HCT116 (cell line): ENCODE measurements around the gene IGF2. TPM values are rescaled to one million over a fixed set of nuclear protein-coding genes. Genes with fewer than 3 reads are reported as not detected.
A peak's percentile ranks its signal among the peaks of the same experiment; 100 is the strongest.

ENCODE experiments used
- ATAC-seq: fragments of 200-7000 bp; cut with Tn5 transposase; 2 replicates; pipeline ENCODE4 v1.9.1; 2020; ENCODE audit warnings: mild to moderate bottlenecking, moderate library complexity
- BruUV-seq: library from RNA; stranded (reverse); fragments of 400-500 nt; replicated peaks from 2 replicates; lab custom pipeline; 2021; lab: Mats Ljungman, UMichigan
- CTCF ChIA-PET: fragments of 300-600 bp; sonication (Branson Sonifier 250); formaldehyde crosslinking; loops from one replicate; lab custom pipeline; 2021; ENCODE audit warnings: antibody characterized with exemption; lab: Charles Lee
- POLR2A ChIA-PET: fragments of 300-600, 350-600 bp; sonication (Branson Sonifier 250); formaldehyde crosslinking; loops from one replicate; lab custom pipeline; 2021; ENCODE audit warnings: antibody characterized with exemption; lab: Charles Lee
- RAD21 ChIA-PET, 2 experiments: fragments of 300-600 bp; sonication (Branson Sonifier 250); formaldehyde crosslinking; loops; one replicate each; lab custom pipeline; 2023; ENCODE audit warnings: low total read pairs in 2 of 2; ENCODE audit not compliant: uncharacterized antibody in 2 of 2, unreplicated experiment in 2 of 2, low non-redundant PET in 1 of 2; lab: Charles Lee
- DNase-seq: peaks from one replicate; pipeline ENCODE4 v3.0.0-alpha.2; 2010; ENCODE audit warnings: low read depth, low spot score
- H2AFZ ChIP-seq: fragments of 200-600 bp; shearing (Covaris generic), sonication (generic); 2 replicates; pipeline ENCODE4 v1.6.1; 2017; ENCODE audit warnings: low read depth, mixed run types, mixed read lengths, antibody characterized with exemption, low read length; ENCODE audit not compliant: poor library complexity, severe bottlenecking
- H3K27ac ChIP-seq: 2 replicates; pipeline ENCODE4 v1.5.1; 2012; ENCODE audit warnings: low read depth, low read length
- H3K27me3 ChIP-seq: fragments of 200-600 bp; sonication (generic); 2 replicates; pipeline ENCODE4 v1.6.1; 2016; ENCODE audit warnings: mixed run types, low read length, mixed read lengths; ENCODE audit not compliant: insufficient read depth
- H3K36me3 ChIP-seq, 2 experiments: fragments of 200-500 bp in 1 of 2; fragments of 200-600 bp in 1 of 2; sonication (Bioruptor generic) in 1 of 2; sonication (generic) in 1 of 2; 2 replicates each; pipeline versions ENCODE4 v1.5.1 to v1.6.1; 2014 to 2016; ENCODE audit warnings: low read length in 2 of 2, inconsistent platforms in 1 of 2, mixed read lengths in 1 of 2, mixed run types in 1 of 2; ENCODE audit not compliant: insufficient read depth in 2 of 2, control insufficient read depth in 1 of 2
- H3K4me1 ChIP-seq, 2 experiments: fragments of 200-600 bp in 1 of 2; sonication (generic) in 1 of 2; 2 replicates each; pipeline versions ENCODE4 v1.5.1 to v1.6.1; 2012 to 2017; ENCODE audit warnings: low read length in 2 of 2, inconsistent platforms in 1 of 2, mild to moderate bottlenecking in 1 of 2, mixed read lengths in 1 of 2, mixed run types in 1 of 2, moderate library complexity in 1 of 2; ENCODE audit not compliant: insufficient read depth in 2 of 2, control insufficient read depth in 1 of 2
- H3K4me2 ChIP-seq: fragments of 200-600 bp; sonication (generic); 2 replicates; pipeline ENCODE4 v1.6.1; 2017; ENCODE audit warnings: mixed run types, low read length, mixed read lengths
- H3K4me3 ChIP-seq, 2 experiments: fragments of 200-600 bp in 1 of 2; sonication (generic) in 1 of 2; replicated peaks in 1 of 2; 2 replicates each; pipeline ENCODE4 v1.5.1; 2011 to 2016; ENCODE audit warnings: low read length in 2 of 2, control low read depth in 1 of 2, low read depth in 1 of 2, mild to moderate bottlenecking in 1 of 2, mixed read lengths in 1 of 2, mixed run types in 1 of 2
- H3K79me2 ChIP-seq: fragments of 200-600 bp; sonication (generic); 2 replicates; pipeline ENCODE4 v1.6.1; 2017; ENCODE audit warnings: mild to moderate bottlenecking, mixed run types, low read length, moderate library complexity, mixed read lengths; ENCODE audit not compliant: insufficient read depth
- H3K9ac ChIP-seq: fragments of 200-600 bp; sonication (generic); 2 replicates; pipeline ENCODE4 v1.6.1; 2016; ENCODE audit warnings: low read length, mixed read lengths
- H3K9me2 ChIP-seq: fragments of 200-600 bp; sonication (generic), shearing (Covaris generic); 2 replicates; pipeline ENCODE4 v1.6.1; 2017; ENCODE audit warnings: mixed run types, mild to moderate bottlenecking, moderate library complexity; ENCODE audit not compliant: insufficient read depth
- H3K9me3 ChIP-seq, 2 experiments: fragments of 200-500 bp in 1 of 2; fragments of 200-600 bp in 1 of 2; sonication (Bioruptor generic) in 1 of 2; sonication (generic) in 1 of 2; 2 replicates each; pipeline ENCODE4 v1.6.1; 2014 to 2017; ENCODE audit warnings: low read length in 2 of 2, mixed read lengths in 2 of 2, inconsistent platforms in 1 of 2, low read depth in 1 of 2, mild to moderate bottlenecking in 1 of 2, mixed run types in 1 of 2, moderate library complexity in 1 of 2; ENCODE audit not compliant: control insufficient read depth in 1 of 2, insufficient read depth in 1 of 2
- H4K20me1 ChIP-seq: fragments of 200-600 bp; sonication (generic), shearing (Covaris generic); 2 replicates; pipeline ENCODE4 v1.6.1; 2017; ENCODE audit warnings: mixed run types, mild to moderate bottlenecking, moderate library complexity; ENCODE audit not compliant: insufficient read depth
- CTCF ChIP-seq, 3 experiments: fragments of 200-600 bp in 1 of 3; sonication (generic) in 1 of 3; IDR thresholded peaks in 2 of 3; conservative IDR thresholded peaks in 1 of 3; 2 replicates each; pipeline ENCODE4 v1.5.1; 2012 to 2017; ENCODE audit warnings: low read depth in 2 of 3, low read length in 2 of 3, antibody characterized with exemption in 1 of 3, borderline replicate concordance in 1 of 3, control low read depth in 1 of 3, mild to moderate bottlenecking in 1 of 3, mixed read lengths in 1 of 3, mixed run types in 1 of 3, moderate library complexity in 1 of 3; ENCODE audit not compliant: insufficient read depth in 1 of 3
- EZH2phosphoT487 ChIP-seq: fragments of 200-600 bp; IDR thresholded peaks from 2 replicates; pipeline ENCODE4 v1.6.1; 2018; ENCODE audit warnings: antibody characterized with exemption, borderline replicate concordance
- FOSL1 ChIP-seq: IDR thresholded peaks from 2 replicates; pipeline ENCODE4 v1.6.1; 2012; ENCODE audit warnings: low read depth
- POLR2AphosphoS5 ChIP-seq: IDR thresholded peaks from 2 replicates; pipeline ENCODE4 v1.6.1; 2011; ENCODE audit warnings: mild to moderate bottlenecking, low read depth, low read length, moderate library complexity
- RAD21 ChIP-seq: IDR thresholded peaks from 2 replicates; pipeline ENCODE4 v1.6.1; 2012; ENCODE audit warnings: low read depth, mild to moderate bottlenecking
- SP1 ChIP-seq: IDR thresholded peaks from 2 replicates; pipeline ENCODE4 v1.6.1; 2012; ENCODE audit warnings: low read depth
- SRF ChIP-seq: IDR thresholded peaks from 2 replicates; pipeline ENCODE4 v1.6.1; 2012; ENCODE audit warnings: low read depth
- intact Hi-C: fragments of 100-400 bp; cut with micrococcal nuclease; formaldehyde crosslinking; loops from 2 replicates; pipeline ENCODE4 v1.10.0; 2022
- total RNA-seq: library from RNA; stranded (reverse); gene quantifications from one replicate; pipeline ENCODE4 v1.2.1, GENCODE V29; 2021; ENCODE audit not compliant: unreplicated experiment

The IGF2 gene
- total RNA-seq, 1 experiment from 2014 or later: 17.9 TPM

DNA sequence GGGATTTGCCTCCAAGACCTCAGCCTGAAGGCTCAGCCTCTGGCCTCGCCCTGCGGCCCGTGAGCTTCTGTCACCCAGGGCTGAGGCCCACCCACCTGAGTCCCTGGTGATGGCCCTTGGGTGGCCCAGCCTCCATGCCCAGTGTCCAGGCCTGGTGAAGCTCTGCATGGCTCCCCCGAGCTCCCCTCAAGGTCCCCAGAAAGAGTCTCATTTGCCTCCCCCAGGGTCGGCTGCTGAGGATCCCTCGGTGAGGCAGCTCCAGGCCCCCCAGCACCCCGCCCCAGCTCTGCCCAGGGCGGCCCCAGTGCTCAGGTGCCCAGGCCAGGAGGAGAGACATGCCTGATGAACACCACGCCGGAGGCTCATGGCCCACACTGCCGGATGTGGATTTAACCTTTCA lies 34.6 kb upstream of the IGF2 start:
- intact Hi-C loops: no loop called here
- RAD21 ChIA-PET: no interaction called here
- Histone ChIP-seq H3K27me3 (no peaks in the 10 kb centered on the region), H3K79me2 (no peaks in the 10 kb centered on the region), H3K9me3 (no peaks in the 10 kb centered on the region), H3K4me2 (no peak overlapping the region), H3K9ac (no peak overlapping the region), H2AFZ (no peak overlapping the region), H4K20me1 (no peaks in the 10 kb centered on the region), H3K9me2 (no peaks in the 10 kb centered on the region), H3K36me3 (no peaks in the 10 kb centered on the region), H3K4me3 (no peak overlapping the region), H3K4me1 (peaks cover 5 to 41% of the 10 kb centered on the region in 2 experiments), H3K27ac (no peak overlapping the region)
- BruUV-seq: no TSS peak
- no peak for ATAC-seq
- CTCF ChIA-PET: no interaction called here
- POLR2A ChIA-PET: no interaction called here
- TF ChIP-seq SP1: no peak
- no peak for TF ChIP-seq EZH2phosphoT487
- TF ChIP-seq POLR2AphosphoS5: no peak
- 0 out of 6 replicates have a peak, but pooled peaks of 1 of the 3 experiments have one; percentile 1 for TF ChIP-seq CTCF (IDR thresholded peaks at IDR 0.05 in 2 of 3, conservative IDR thresholded peaks at IDR 0.05 in 1 of 3; ENCODE audit: borderline replicate concordance in 1 of 3, insufficient read depth in 1 of 3, low read depth in 2 of 3, low read length in 2 of 3)
- no peak for TF ChIP-seq SRF
- TF ChIP-seq FOSL1: no peak
- DNase-seq: no peak

DNA sequence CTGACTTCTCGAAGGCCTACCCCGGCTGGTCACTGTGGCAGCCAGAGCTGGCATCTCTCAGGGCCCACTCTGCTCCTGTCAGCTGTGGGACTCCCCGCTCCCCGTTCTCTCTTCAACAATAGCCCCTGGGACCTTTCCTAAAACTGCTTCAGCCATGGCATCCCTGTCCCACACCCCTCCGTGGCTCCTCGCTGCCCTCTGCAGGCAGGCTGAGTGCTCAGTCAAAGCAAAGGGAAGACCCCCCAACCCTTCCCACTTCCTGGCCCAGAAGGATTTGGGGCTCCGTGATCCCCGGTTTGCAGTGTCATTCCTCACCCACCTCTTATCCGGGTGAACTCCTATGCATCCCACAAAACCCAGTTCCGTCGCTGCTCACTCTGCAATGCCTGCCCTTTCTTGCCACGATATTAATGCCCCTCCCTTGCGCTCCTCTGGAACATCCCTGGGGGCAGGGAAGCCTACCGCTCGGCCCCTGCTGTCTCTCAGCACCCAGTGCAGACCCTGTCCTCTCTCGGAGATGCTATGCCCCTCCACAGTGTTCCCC lies 34.0 kb upstream of the IGF2 start:
- BruUV-seq: no TSS peak
- H3K4me1 ChIP-seq: peaks cover 2 to 41% of the 10 kb centered on the region in 2 experiments; a peak in 3 of 4 replicates
- no peaks in the 10 kb centered on the region for H3K79me2 ChIP-seq
- ChIA-PET CTCF (no interaction called here), POLR2A (no interaction called here), RAD21 (no interaction called here)
- no peak overlapping the region for H3K27ac ChIP-seq
- no peak overlapping the region for H3K4me3 ChIP-seq
- H2AFZ ChIP-seq: no peak overlapping the region
- no peaks in the 10 kb centered on the region for H4K20me1 ChIP-seq
- DNase-seq (no peak), ATAC-seq (peak; percentile 78)
- no peaks in the 10 kb centered on the region for H3K9me3 ChIP-seq
- H3K27me3 ChIP-seq: no peaks in the 10 kb centered on the region
- no peaks in the 10 kb centered on the region for H3K36me3 ChIP-seq
- H3K9me2 ChIP-seq: no peaks in the 10 kb centered on the region
- intact Hi-C loops: no loop called here
- H3K9ac ChIP-seq: no peak overlapping the region
- H3K4me2 ChIP-seq: no peak overlapping the region
- TF ChIP-seq RAD21 (no peak), CTCF (IDR thresholded peaks at IDR 0.05 in 2 of 3, conservative IDR thresholded peaks at IDR 0.05 in 1 of 3; ENCODE audit: borderline replicate concordance in 1 of 3, insufficient read depth in 1 of 3, low read depth in 2 of 3, low read length in 2 of 3) (peak in 2 of 3 experiments; percentile 68 to 84; a peak in 4 of 6 replicates)
